Measurements from ENCODE around the gene ADAMTS12. TPM values are rescaled to one million over a fixed set of nuclear protein-coding genes. Genes with fewer than 3 reads are reported as not detected.
A peak's percentile ranks its signal among the peaks of the same experiment; 100 is the strongest.

The ADAMTS12 gene, protein sequence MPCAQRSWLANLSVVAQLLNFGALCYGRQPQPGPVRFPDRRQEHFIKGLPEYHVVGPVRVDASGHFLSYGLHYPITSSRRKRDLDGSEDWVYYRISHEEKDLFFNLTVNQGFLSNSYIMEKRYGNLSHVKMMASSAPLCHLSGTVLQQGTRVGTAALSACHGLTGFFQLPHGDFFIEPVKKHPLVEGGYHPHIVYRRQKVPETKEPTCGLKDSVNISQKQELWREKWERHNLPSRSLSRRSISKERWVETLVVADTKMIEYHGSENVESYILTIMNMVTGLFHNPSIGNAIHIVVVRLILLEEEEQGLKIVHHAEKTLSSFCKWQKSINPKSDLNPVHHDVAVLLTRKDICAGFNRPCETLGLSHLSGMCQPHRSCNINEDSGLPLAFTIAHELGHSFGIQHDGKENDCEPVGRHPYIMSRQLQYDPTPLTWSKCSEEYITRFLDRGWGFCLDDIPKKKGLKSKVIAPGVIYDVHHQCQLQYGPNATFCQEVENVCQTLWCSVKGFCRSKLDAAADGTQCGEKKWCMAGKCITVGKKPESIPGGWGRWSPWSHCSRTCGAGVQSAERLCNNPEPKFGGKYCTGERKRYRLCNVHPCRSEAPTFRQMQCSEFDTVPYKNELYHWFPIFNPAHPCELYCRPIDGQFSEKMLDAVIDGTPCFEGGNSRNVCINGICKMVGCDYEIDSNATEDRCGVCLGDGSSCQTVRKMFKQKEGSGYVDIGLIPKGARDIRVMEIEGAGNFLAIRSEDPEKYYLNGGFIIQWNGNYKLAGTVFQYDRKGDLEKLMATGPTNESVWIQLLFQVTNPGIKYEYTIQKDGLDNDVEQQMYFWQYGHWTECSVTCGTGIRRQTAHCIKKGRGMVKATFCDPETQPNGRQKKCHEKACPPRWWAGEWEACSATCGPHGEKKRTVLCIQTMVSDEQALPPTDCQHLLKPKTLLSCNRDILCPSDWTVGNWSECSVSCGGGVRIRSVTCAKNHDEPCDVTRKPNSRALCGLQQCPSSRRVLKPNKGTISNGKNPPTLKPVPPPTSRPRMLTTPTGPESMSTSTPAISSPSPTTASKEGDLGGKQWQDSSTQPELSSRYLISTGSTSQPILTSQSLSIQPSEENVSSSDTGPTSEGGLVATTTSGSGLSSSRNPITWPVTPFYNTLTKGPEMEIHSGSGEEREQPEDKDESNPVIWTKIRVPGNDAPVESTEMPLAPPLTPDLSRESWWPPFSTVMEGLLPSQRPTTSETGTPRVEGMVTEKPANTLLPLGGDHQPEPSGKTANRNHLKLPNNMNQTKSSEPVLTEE (N-terminal part only)
- polyA plus RNA-seq: not detected

GRCh38 chr5:33891788-33892619 lies at the start of gene ADAMTS12:
Gene ADAMTS12, minus strand, starts transcription at chr5:33891990. Its CDS starts 134 bp downstream, at chr5:33891856.
- Mint-ChIP-seq H3K36me3 (peaks cover 0 to 4% (median 0%) of the 10 kb centered on the region in 3 donors), H3K27ac (no peak within 1 kb of the TSS), H3K27me3 (ENCODE audit: low read depth in 3 of 3) (peaks cover 5 to 29% (median 9%) of the 10 kb centered on the region in 3 donors), H3K4me1 (peaks cover 2 to 6% of the 10 kb centered on the region in 2 donors), H3K9me3 (peaks cover 0 to 17% (median 2%) of the 10 kb centered on the region in 6 donors), H3K4me3 (no peak within 1 kb of the TSS)
- DNase-seq: no peak

GRCh38 chr5:33941090-33941489 lies 49.3 kb upstream of the ADAMTS12 start:
- peaks cover 4 to 12% (median 7%) of the 10 kb centered on the region in 3 donors for H3K27me3 Mint-ChIP-seq (ENCODE audit: low read depth in 3 of 3)
- no peak overlapping the region for H3K4me3 Mint-ChIP-seq
- no peaks in the 10 kb centered on the region for H3K9me3 Mint-ChIP-seq
- no peak overlapping the region for H3K27ac Mint-ChIP-seq
- no peaks in the 10 kb centered on the region for H3K36me3 Mint-ChIP-seq
- H3K4me1 Mint-ChIP-seq: no peaks in the 10 kb centered on the region
- DNase-seq: no peak

- Mint-ChIP-seq H3K4me3 (no peak overlapping the region), H3K4me1 (no peaks in the 10 kb centered on the region), H3K36me3 (no peaks in the 10 kb centered on the region), H3K27ac (no peak overlapping the region), H3K27me3 (ENCODE audit: low read depth in 3 of 3) (peaks cover 6 to 12% (median 7%) of the 10 kb centered on the region in 3 donors), H3K9me3 (no peaks in the 10 kb centered on the region)
- no peak for DNase-seq
Measured at GRCh38 chr5:33939556-33940262, 47.9 kb upstream of the ADAMTS12 start.

DNA sequence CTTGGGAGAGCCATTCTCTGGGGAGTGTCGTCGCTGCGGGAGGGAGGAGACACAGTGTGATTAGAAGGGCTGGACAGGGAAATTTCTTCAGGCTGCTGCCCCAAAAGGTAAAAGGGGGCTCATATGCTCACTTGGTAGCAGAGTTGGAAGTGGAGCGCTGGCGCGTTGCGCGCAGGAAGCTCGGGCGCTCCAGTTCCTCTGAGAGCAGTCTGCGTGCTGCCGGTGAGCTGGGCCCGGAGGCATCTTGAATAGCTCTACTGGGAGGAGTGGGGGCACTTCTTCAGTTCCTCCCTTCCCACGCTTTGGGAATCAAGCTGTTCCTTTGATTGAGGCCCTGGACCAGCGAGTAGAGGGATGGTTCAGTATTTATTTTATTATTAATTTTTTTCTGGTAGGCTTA lies 47.1 kb upstream of the ADAMTS12 start:
- peaks cover 6 to 9% (median 7%) of the 10 kb centered on the region in 3 donors for H3K27me3 Mint-ChIP-seq (ENCODE audit: low read depth in 3 of 3)
- H3K4me3 Mint-ChIP-seq: no peak overlapping the region
- H3K36me3 Mint-ChIP-seq: no peaks in the 10 kb centered on the region
- no peaks in the 10 kb centered on the region for H3K4me1 Mint-ChIP-seq
- no peak overlapping the region for H3K27ac Mint-ChIP-seq
- no peaks in the 10 kb centered on the region for H3K9me3 Mint-ChIP-seq
- no peak for DNase-seq

DNA sequence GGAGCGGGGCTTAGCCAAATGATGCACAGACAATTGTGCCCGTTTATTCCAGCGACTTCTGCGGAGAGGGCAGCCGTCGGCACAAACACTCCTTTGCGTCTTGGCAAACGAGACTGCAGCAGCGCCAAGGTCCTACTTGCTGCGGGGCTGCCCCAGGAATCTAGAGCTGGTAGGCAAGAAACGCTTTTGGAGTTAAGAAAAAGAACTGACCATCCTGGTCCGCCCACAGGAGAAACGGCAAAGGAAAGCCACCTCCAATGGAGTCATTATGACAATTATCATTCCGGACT lies 46.7 kb upstream of the ADAMTS12 start:
- Mint-ChIP-seq H3K27ac (no peak overlapping the region), H3K4me3 (no peak overlapping the region), H3K36me3 (no peaks in the 10 kb centered on the region), H3K27me3 (ENCODE audit: low read depth in 3 of 3) (peaks cover 6 to 10% (median 9%) of the 10 kb centered on the region in 3 donors), H3K9me3 (no peaks in the 10 kb centered on the region), H3K4me1 (no peaks in the 10 kb centered on the region)
- DNase-seq: no peak

DNA sequence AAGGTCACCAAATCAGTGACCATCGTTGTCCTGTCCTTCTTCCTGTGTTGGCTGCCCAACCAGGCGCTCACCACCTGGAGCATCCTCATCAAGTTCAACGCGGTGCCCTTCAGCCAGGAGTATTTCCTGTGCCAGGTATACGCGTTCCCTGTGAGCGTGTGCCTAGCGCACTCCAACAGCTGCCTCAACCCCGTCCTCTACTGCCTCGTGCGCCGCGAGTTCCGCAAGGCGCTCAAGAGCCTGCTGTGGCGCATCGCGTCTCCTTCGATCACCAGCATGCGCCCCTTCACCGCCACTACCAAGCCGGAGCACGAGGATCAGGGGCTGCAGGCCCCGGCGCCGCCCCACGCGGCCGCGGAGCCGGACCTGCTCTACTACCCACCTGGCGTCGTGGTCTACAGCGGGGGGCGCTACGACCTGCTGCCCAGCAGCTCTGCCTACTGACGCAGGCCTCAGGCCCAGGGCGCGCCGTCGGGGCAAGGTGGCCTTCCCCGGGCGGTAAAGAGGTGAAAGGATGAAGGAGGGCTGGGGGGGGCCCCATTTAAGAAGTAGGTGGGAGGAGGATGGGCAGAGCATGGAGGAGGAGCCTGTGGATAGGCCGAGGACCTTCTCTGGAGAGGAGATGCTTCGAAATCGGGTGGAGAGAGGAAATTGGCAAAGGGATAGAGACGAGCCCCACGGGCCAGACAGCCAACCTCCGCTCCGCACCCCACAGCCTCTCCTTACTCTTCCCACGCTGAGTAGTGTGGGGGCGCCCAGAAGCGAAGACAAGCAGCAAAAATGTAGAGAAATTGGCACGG lies 46.1 kb upstream of the ADAMTS12 start:
- Mint-ChIP-seq H3K36me3 (no peaks in the 10 kb centered on the region), H3K27ac (no peak overlapping the region), H3K27me3 (ENCODE audit: low read depth in 3 of 3) (peaks cover 7 to 15% (median 9%) of the 10 kb centered on the region in 3 donors), H3K4me3 (no peak overlapping the region), H3K9me3 (no peaks in the 10 kb centered on the region), H3K4me1 (no peaks in the 10 kb centered on the region)
- no peak for DNase-seq

GRCh38 chr5:33937017-33937706 lies 45.4 kb upstream of the ADAMTS12 start:
- Mint-ChIP-seq H3K4me3 (no peak overlapping the region), H3K27ac (no peak overlapping the region), H3K36me3 (no peaks in the 10 kb centered on the region), H3K27me3 (ENCODE audit: low read depth in 3 of 3) (peaks cover 6 to 16% (median 9%) of the 10 kb centered on the region in 3 donors), H3K9me3 (no peaks in the 10 kb centered on the region), H3K4me1 (no peaks in the 10 kb centered on the region)
- DNase-seq: no peak

- Mint-ChIP-seq H3K27me3 (ENCODE audit: low read depth in 3 of 3) (peaks cover 4 to 16% (median 9%) of the 10 kb centered on the region in 3 donors), H3K27ac (no peak within 1 kb of the TSS), H3K4me1 (no peaks in the 10 kb centered on the region), H3K36me3 (no peaks in the 10 kb centered on the region), H3K9me3 (no peaks in the 10 kb centered on the region), H3K4me3 (no peak within 1 kb of the TSS)
- DNase-seq: no peak
Measured at GRCh38 chr5:33936381-33937016, 44.7 kb upstream of the ADAMTS12 start, which contains the start of gene RXFP3. Gene RXFP3, plus strand, starts transcription at chr5:33936386. Its CDS starts 355 bp downstream, at chr5:33936741.

- no peak overlapping the region for H3K4me3 Mint-ChIP-seq
- H3K27me3 Mint-ChIP-seq (ENCODE audit: low read depth in 3 of 3): peaks cover 4 to 16% (median 11%) of the 10 kb centered on the region in 3 donors
- no peaks in the 10 kb centered on the region for H3K4me1 Mint-ChIP-seq
- no peaks in the 10 kb centered on the region for H3K9me3 Mint-ChIP-seq
- DNase-seq: peak in 2 of 3 donors; percentile 13 to 18
- H3K27ac Mint-ChIP-seq: no peak overlapping the region
- no peaks in the 10 kb centered on the region for H3K36me3 Mint-ChIP-seq
Measured at GRCh38 chr5:33936004-33936380, 44.2 kb upstream of the ADAMTS12 start.

DNA sequence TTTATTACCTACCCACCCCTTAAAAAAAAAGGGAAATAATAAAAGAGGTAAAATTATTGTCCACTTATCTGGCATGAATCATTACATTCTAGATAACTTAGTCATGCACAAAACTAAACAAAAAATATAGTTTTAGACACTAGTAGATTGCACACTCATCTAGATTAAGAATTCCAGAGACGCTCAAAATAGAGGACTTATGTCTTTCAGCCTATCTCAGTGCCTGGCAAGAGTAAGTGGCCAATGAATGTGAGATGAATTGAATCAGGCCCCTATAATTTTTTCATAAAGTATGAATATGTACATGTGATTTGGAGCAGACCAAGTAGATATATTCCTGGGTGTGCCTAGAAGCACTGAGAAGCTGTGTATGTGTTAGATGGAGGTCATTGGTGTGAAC lies 42.4 kb upstream of the ADAMTS12 start:
- Mint-ChIP-seq H3K4me3 (no peak overlapping the region), H3K4me1 (no peaks in the 10 kb centered on the region), H3K27ac (no peak overlapping the region), H3K36me3 (no peaks in the 10 kb centered on the region), H3K9me3 (no peaks in the 10 kb centered on the region), H3K27me3 (ENCODE audit: low read depth in 3 of 3) (peaks cover 6 to 16% (median 7%) of the 10 kb centered on the region in 3 donors)
- no peak for DNase-seq

- Mint-ChIP-seq H3K27me3 (ENCODE audit: low read depth in 3 of 3) (peaks cover 6 to 15% (median 7%) of the 10 kb centered on the region in 3 donors), H3K4me3 (no peak overlapping the region), H3K4me1 (no peaks in the 10 kb centered on the region), H3K36me3 (no peaks in the 10 kb centered on the region), H3K27ac (no peak overlapping the region), H3K9me3 (no peaks in the 10 kb centered on the region)
- no peak for DNase-seq
Measured at GRCh38 chr5:33933723-33934169, 42.0 kb upstream of the ADAMTS12 start.
